Calu3 (cell line): ENCODE measurements around the gene WDR35. TPM values are rescaled to one million over a fixed set of nuclear protein-coding genes. Genes with fewer than 3 reads are reported as not detected.

ENCODE experiments used
- BruUV-seq: library from RNA; stranded (reverse); fragments of 400-500 nt; replicated peaks from 2 replicates; lab custom pipeline; 2021; lab: Mats Ljungman, UMichigan
- CTCF ChIA-PET: fragments of 300-600 bp; sonication (Branson Sonifier 250); formaldehyde crosslinking; loops from one replicate; lab custom pipeline; 2022; ENCODE audit warnings: antibody characterized with exemption; lab: Charles Lee
- DNase-seq: peaks from one replicate; pipeline ENCODE4 v3.0.0; 2022
- H3K27ac Mint-ChIP-seq: one replicate; pipeline ENCODE4 v1.8.0; 2022; ENCODE audit warnings: mixed read lengths; ENCODE audit not compliant: unreplicated experiment
- H3K27me3 Mint-ChIP-seq: one replicate; pipeline ENCODE4 v1.8.0; 2022; ENCODE audit warnings: mixed read lengths; ENCODE audit not compliant: unreplicated experiment
- H3K36me3 Mint-ChIP-seq: one replicate; pipeline ENCODE4 v1.8.0; 2022; ENCODE audit warnings: mild to moderate bottlenecking, moderate library complexity, mixed read lengths; ENCODE audit not compliant: insufficient read depth, unreplicated experiment
- H3K4me1 Mint-ChIP-seq: one replicate; pipeline ENCODE4 v1.8.0; 2022; ENCODE audit warnings: mild to moderate bottlenecking, low read depth, mixed read lengths; ENCODE audit not compliant: unreplicated experiment
- H3K4me3 Mint-ChIP-seq: one replicate; pipeline ENCODE4 v1.8.0; 2022; ENCODE audit warnings: mild to moderate bottlenecking, low read depth, moderate library complexity, mixed read lengths; ENCODE audit not compliant: unreplicated experiment
- H3K9me3 Mint-ChIP-seq: one replicate; pipeline ENCODE4 v1.8.0; 2022; ENCODE audit warnings: low read depth, mixed read lengths; ENCODE audit not compliant: unreplicated experiment
- CTCF ChIP-seq: fragments of 200-600 bp; IDR thresholded peaks from one replicate; pipeline ENCODE4 v1.8.0; 2022; ENCODE audit warnings: antibody characterized with exemption; ENCODE audit not compliant: unreplicated experiment
- intact Hi-C: fragments of 100-400 bp; cut with micrococcal nuclease; formaldehyde crosslinking; loops from one replicate; pipeline ENCODE4 v1.10.0; 2022; ENCODE audit not compliant: unreplicated experiment
- total RNA-seq: library from RNA; stranded (reverse); gene quantifications from 2 replicates; pipeline ENCODE4 v1.2.3, GENCODE V29; 2022

Gene WDR35
- total RNA-seq, 1 experiment from 2014 or later: 9.8 TPM

- no peak for DNase-seq
- H3K4me1 Mint-ChIP-seq: no peaks in the 10 kb centered on the region
- H3K9me3 Mint-ChIP-seq: peaks cover 6% of the 10 kb centered on the region
- peaks cover 6% of the 10 kb centered on the region for H3K36me3 Mint-ChIP-seq
- no peak overlapping the region for H3K27ac Mint-ChIP-seq
- TF ChIP-seq CTCF: no peak
- intact Hi-C loops: no loop called here
- peaks cover 7% of the 10 kb centered on the region for H3K27me3 Mint-ChIP-seq
- CTCF ChIA-PET: interaction anchor here (0.7 kb wide), 1 partner anchor 11 kb away, joined by 3 read pairs; no protein-coding TSS in a partner anchor
- peak overlapping the region; percentile 61 for H3K4me3 Mint-ChIP-seq
- no TSS peak for BruUV-seq
These were observed 23.4 kb upstream of the WDR35 start for GRCh38 chr2:20013126-20013849.

- CTCF ChIA-PET: interaction anchor here (0.7 kb wide), 1 partner anchor 10 kb away, joined by 3 read pairs; no protein-coding TSS in a partner anchor
- TF ChIP-seq CTCF: no peak
- intact Hi-C loops: no loop called here
- DNase-seq: peak; percentile 55
- Mint-ChIP-seq H3K9me3 (peaks cover 6% of the 10 kb centered on the region), H3K4me1 (no peaks in the 10 kb centered on the region), H3K36me3 (peaks cover 6% of the 10 kb centered on the region), H3K27ac (no peak within 1 kb of the TSS), H3K27me3 (peaks cover 7% of the 10 kb centered on the region), H3K4me3 (peak within 1 kb of the TSS; percentile 61)
- no TSS peak for BruUV-seq
These were observed 22.6 kb upstream of the WDR35 start, which contains the start of gene MATN3 for GRCh38 chr2:20012282-20013125. Gene MATN3, minus strand, starts transcription at chr2:20012668. Its CDS starts 37 bp downstream, at chr2:20012631.

- no peak for DNase-seq
- intact Hi-C loops: no loop called here
- peaks cover 6% of the 10 kb centered on the region for H3K9me3 Mint-ChIP-seq
These were observed 22.1 kb upstream of the WDR35 start for GRCh38 chr2:20012032-20012281.

More at GRCh38 chr2:20012032-20012281, 22.1 kb upstream of the WDR35 start:
- H3K4me1 Mint-ChIP-seq: no peaks in the 10 kb centered on the region
- no TSS peak for BruUV-seq
- H3K27ac Mint-ChIP-seq: no peak overlapping the region
- H3K4me3 Mint-ChIP-seq: peak overlapping the region; percentile 61
- TF ChIP-seq CTCF: no peak
- CTCF ChIA-PET: no interaction called here
- H3K27me3 Mint-ChIP-seq: peaks cover 7% of the 10 kb centered on the region
- H3K36me3 Mint-ChIP-seq: peaks cover 6% of the 10 kb centered on the region
